ENCODE results near the gene PLAC8.

DNA sequence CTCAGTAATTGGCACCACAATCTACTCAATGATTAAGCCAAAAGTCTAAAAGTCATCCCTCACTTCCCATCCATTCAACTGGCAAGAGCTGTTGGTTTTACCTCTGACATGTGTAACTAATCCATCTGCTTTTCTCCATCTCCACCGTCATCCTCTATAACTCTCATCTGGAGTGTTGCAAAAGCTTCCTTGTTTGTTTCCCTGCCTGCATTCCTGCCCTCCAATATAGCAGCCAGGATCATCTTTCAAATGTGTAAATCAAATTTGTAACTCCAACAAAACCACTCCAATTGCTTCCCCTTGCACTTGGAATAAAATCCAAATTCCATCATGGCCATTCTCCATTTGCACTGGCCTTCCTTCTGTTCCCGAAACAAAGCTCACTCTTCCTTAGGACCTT, 4.3 kb upstream of the PLAC8 start:
- TF ChIP-seq, protein P1, sequence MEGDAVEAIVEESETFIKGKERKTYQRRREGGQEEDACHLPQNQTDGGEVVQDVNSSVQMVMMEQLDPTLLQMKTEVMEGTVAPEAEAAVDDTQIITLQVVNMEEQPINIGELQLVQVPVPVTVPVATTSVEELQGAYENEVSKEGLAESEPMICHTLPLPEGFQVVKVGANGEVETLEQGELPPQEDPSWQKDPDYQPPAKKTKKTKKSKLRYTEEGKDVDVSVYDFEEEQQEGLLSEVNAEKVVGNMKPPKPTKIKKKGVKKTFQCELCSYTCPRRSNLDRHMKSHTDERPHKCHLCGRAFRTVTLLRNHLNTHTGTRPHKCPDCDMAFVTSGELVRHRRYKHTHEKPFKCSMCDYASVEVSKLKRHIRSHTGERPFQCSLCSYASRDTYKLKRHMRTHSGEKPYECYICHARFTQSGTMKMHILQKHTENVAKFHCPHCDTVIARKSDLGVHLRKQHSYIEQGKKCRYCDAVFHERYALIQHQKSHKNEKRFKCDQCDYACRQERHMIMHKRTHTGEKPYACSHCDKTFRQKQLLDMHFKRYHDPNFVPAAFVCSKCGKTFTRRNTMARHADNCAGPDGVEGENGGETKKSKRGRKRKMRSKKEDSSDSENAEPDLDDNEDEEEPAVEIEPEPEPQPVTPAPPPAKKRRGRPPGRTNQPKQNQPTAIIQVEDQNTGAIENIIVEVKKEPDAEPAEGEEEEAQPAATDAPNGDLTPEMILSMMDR (IDR thresholded peaks at IDR 0.05): no peak
- TF ChIP-seq POLR2A (IDR thresholded peaks at IDR 0.05): no peak

Data from right lobe of liver (tissue), 4 donors.